ENCODE results near the gene DIP2C. TPM values are rescaled to one million over a fixed set of nuclear protein-coding genes. Genes with fewer than 3 reads are reported as not detected.
A peak's percentile ranks its signal among the peaks of the same experiment; 100 is the strongest.
"Not testable (repeated sequence)": the region's sequence is repeated elsewhere in the genome, so short reads cannot be mapped to it uniquely, and the experiment has no call there.

DIP2C gene
- polyA plus RNA-seq, 4 donors: 3.1 to 13.3 (median 4.7) TPM

DNA sequence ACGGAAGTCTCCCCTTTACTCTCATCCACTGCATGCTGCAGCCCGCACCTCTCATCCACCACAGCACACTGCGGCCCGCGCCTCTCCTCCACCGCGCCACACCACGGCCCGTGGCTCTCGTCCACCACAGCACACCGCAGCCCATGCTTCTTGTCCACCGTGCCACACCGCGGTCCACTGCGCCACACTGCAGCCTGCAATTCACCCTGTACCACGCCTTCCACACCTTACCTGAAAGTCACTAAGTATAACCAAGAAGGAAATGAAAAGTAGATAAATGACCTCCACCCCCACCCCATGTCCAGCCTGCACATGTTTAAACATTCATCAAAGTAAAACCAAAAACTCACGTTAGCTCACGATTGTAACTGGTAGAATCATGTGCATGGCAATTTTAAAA is 176.1 kb downstream of the DIP2C start:
- FAIRE-seq: no peak
- Histone ChIP-seq H3K4me1 (ENCODE audit: control insufficient read depth in 3 of 3, insufficient read depth in 2 of 3, low read depth in 1 of 3, low read length in 2 of 3) (peaks cover 0 to 3% (median 0%) of the 10 kb centered on the region in 3 donors), H3K27me3 (ENCODE audit: control insufficient read depth in 3 of 3, insufficient read depth in 3 of 3, low read length in 3 of 3) (no peaks in the 10 kb centered on the region), H3K9me3 (ENCODE audit: control insufficient read depth in 2 of 2, insufficient read depth in 1 of 2, low read depth in 1 of 2, low read length in 1 of 2) (no peaks in the 10 kb centered on the region), H3K27ac (ENCODE audit: low read depth in 1 of 3, low read length in 2 of 3) (peak overlapping the region in 1 of 3 donors; percentile 41), H3K4me3 (ENCODE audit: low read depth in 1 of 3, low read length in 3 of 3) (peak overlapping the region in 1 of 3 donors; percentile 6), H3K36me3 (ENCODE audit: control insufficient read depth in 3 of 3, insufficient read depth in 2 of 3, low read depth in 1 of 3, low read length in 3 of 3) (peaks cover 0 to 29% (median 0%) of the 10 kb centered on the region in 3 donors)
- 11 to 67% (median 28%) methylated on average over 18 of the region's 18 CpGs for WGBS, 3 donors
- peak; percentile 30 to 83 for DNase-seq

DNA sequence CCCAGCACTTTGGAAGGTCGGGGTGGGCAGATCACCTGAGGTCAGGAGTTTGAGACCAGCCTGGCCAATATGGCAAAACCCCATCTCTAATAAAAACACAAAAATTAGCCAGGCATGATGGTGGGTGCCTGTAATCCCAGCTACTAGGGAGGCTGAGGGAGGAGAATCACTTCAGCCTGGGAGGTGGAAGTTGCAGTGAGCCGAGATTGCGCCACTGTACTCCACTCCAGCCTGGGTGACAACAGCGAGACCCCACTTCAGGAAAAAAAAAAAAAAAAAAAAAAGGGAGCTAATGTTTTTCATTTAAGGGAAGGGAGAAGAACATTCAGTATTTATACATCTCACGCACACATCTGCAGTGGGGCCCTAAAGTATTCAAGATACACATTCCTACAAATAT is 176.8 kb downstream of the DIP2C start:
- DNase-seq; H3K27ac ChIP-seq (ENCODE audit: low read depth in 1 of 3, low read length in 2 of 3); H3K4me1 ChIP-seq (ENCODE audit: control insufficient read depth in 3 of 3, insufficient read depth in 2 of 3, low read depth in 1 of 3, low read length in 2 of 3): not testable (repeated sequence)

DNA sequence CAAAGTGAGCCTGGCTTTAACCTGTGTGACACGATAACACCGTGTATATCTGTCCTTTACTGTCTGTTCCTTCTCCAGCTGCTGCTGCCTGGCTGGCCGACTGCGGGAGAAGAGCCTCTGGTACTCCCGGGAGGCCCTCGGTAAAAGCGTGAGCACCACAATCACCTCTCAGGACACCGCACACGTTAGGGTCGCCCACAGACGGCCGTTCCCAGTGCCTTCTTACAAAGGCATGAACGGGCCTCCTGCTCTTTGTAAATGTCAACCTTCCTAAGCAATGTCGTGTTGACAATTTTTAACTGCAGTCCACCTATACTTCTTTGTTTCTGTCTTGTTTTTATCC is 177.6 kb downstream of the DIP2C start:
- peaks cover 0 to 3% (median 0%) of the 10 kb centered on the region in 3 donors for H3K4me1 ChIP-seq (ENCODE audit: control insufficient read depth in 3 of 3, insufficient read depth in 2 of 3, low read depth in 1 of 3, low read length in 2 of 3)
- no peaks in the 10 kb centered on the region for H3K9me3 ChIP-seq (ENCODE audit: control insufficient read depth in 2 of 2, insufficient read depth in 1 of 2, low read depth in 1 of 2, low read length in 1 of 2)
- H3K27ac ChIP-seq (ENCODE audit: low read depth in 1 of 3, low read length in 2 of 3): no peak overlapping the region
- no peaks in the 10 kb centered on the region for H3K27me3 ChIP-seq (ENCODE audit: control insufficient read depth in 3 of 3, insufficient read depth in 3 of 3, low read length in 3 of 3)
- 82 to 85% (median 82%) methylated on average over 14 of the region's 14 CpGs for WGBS, 3 donors
- H3K36me3 ChIP-seq (ENCODE audit: control insufficient read depth in 3 of 3, insufficient read depth in 2 of 3, low read depth in 1 of 3, low read length in 3 of 3): peaks cover 0 to 39% (median 0%) of the 10 kb centered on the region in 3 donors
- DNase-seq: no peak
- FAIRE-seq: no peak
- H3K4me3 ChIP-seq (ENCODE audit: low read depth in 1 of 3, low read length in 3 of 3): no peak overlapping the region

More for the DNA sequence above, 176.8 kb downstream of the DIP2C start:
- peaks cover 0 to 31% (median 0%) of the 10 kb centered on the region in 3 donors for H3K36me3 ChIP-seq (ENCODE audit: control insufficient read depth in 3 of 3, insufficient read depth in 2 of 3, low read depth in 1 of 3, low read length in 3 of 3)
- H3K9me3 ChIP-seq (ENCODE audit: control insufficient read depth in 2 of 2, insufficient read depth in 1 of 2, low read depth in 1 of 2, low read length in 1 of 2); FAIRE-seq; H3K4me3 ChIP-seq (ENCODE audit: low read depth in 1 of 3, low read length in 3 of 3); H3K27me3 ChIP-seq (ENCODE audit: control insufficient read depth in 3 of 3, insufficient read depth in 3 of 3, low read length in 3 of 3): not testable (repeated sequence)
- 79 to 89% (median 89%) methylated on average over 5 of the region's 5 CpGs for WGBS, 3 donors

DNA sequence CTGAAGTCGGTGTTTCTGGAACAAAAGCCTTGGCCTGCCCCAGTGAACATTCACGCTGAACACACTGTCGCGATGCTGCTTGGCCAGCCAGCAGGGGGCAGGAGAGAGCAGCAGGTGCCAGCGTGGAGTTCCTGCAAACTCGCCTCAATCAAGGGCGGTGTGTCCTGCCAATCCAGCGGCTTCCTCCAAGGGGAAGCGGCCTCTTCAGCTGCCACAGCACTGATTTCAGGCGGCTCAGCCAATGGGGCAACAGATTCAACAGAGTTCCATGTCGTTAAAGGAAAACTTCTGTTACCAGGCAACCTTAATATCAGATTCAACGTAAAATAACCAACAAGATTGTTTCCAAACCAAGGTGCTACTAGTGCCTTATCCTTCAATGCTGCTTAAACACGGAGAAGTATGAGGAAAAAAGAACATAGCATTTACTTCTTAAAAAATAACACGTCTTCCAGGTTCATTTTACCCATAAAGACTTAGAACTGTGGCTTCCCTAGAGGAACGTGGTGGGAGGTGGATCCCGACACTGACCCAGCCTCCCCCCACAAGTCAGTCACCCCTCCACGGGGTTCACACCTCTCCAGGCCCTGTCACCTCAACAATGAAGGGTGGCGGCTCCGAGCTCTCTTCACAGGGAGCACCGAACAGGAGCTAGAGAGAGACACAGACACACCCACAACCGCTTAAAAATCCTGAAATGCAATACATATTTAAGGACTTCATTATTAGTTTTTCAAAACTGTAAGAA is 178.2 kb downstream of the DIP2C start:
- WGBS, 3 donors: 17 to 26% (median 19%) methylated on average over 21 of the region's 21 CpGs

DNA sequence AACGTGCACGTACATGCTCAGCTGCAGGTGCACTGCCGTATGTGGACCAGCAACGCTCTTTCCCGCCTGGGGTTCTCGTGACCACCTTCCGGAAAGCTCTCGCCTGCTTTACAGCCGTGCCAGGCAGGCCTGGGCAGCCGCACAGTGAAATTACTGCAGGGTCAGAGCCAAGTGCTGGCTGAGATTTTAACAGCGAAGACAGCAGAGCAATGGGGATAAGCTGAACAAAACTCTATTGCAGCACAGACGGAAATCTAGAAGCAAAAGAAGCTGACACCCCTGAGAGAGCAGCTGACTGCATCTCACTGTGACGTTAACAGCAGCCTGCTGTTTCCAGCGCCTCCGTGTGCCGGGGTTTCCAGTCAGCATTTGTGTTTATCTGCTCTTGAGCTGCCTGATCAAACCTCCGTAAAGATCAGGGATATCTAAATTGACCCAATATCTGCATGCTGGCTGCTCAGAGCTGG is 179.0 kb downstream of the DIP2C start:
- no peak overlapping the region for H3K4me3 ChIP-seq (ENCODE audit: low read depth in 1 of 3, low read length in 3 of 3)
- DNase-seq: no peak
- no peak for FAIRE-seq
- no peaks in the 10 kb centered on the region for H3K9me3 ChIP-seq (ENCODE audit: control insufficient read depth in 2 of 2, insufficient read depth in 1 of 2, low read depth in 1 of 2, low read length in 1 of 2)
- no peaks in the 10 kb centered on the region for H3K27me3 ChIP-seq (ENCODE audit: control insufficient read depth in 3 of 3, insufficient read depth in 3 of 3, low read length in 3 of 3)
- peaks cover 0 to 45% (median 0%) of the 10 kb centered on the region in 3 donors for H3K36me3 ChIP-seq (ENCODE audit: control insufficient read depth in 3 of 3, insufficient read depth in 2 of 3, low read depth in 1 of 3, low read length in 3 of 3)
- H3K4me1 ChIP-seq (ENCODE audit: control insufficient read depth in 3 of 3, insufficient read depth in 2 of 3, low read depth in 1 of 3, low read length in 2 of 3): peaks cover 0 to 3% (median 0%) of the 10 kb centered on the region in 3 donors
- no peak overlapping the region for H3K27ac ChIP-seq (ENCODE audit: low read depth in 1 of 3, low read length in 2 of 3)
- 81 to 87% (median 85%) methylated on average over 17 of the region's 17 CpGs for WGBS, 3 donors

More for the DNA sequence above, 178.2 kb downstream of the DIP2C start:
- H3K9me3 ChIP-seq (ENCODE audit: control insufficient read depth in 2 of 2, insufficient read depth in 1 of 2, low read depth in 1 of 2, low read length in 1 of 2): no peaks in the 10 kb centered on the region
- DNase-seq: peak; percentile 94 to 95
- H3K27me3 ChIP-seq (ENCODE audit: control insufficient read depth in 3 of 3, insufficient read depth in 3 of 3, low read length in 3 of 3): no peaks in the 10 kb centered on the region
- H3K36me3 ChIP-seq (ENCODE audit: control insufficient read depth in 3 of 3, insufficient read depth in 2 of 3, low read depth in 1 of 3, low read length in 3 of 3): peaks cover 0 to 44% (median 0%) of the 10 kb centered on the region in 3 donors
- FAIRE-seq: peak; percentile 15
- peak overlapping the region in 1 of 3 donors; percentile 28 for H3K27ac ChIP-seq (ENCODE audit: low read depth in 1 of 3, low read length in 2 of 3)
- peaks cover 0 to 3% (median 0%) of the 10 kb centered on the region in 3 donors for H3K4me1 ChIP-seq (ENCODE audit: control insufficient read depth in 3 of 3, insufficient read depth in 2 of 3, low read depth in 1 of 3, low read length in 2 of 3)
- H3K4me3 ChIP-seq (ENCODE audit: low read depth in 1 of 3, low read length in 3 of 3): no peak overlapping the region

DNA sequence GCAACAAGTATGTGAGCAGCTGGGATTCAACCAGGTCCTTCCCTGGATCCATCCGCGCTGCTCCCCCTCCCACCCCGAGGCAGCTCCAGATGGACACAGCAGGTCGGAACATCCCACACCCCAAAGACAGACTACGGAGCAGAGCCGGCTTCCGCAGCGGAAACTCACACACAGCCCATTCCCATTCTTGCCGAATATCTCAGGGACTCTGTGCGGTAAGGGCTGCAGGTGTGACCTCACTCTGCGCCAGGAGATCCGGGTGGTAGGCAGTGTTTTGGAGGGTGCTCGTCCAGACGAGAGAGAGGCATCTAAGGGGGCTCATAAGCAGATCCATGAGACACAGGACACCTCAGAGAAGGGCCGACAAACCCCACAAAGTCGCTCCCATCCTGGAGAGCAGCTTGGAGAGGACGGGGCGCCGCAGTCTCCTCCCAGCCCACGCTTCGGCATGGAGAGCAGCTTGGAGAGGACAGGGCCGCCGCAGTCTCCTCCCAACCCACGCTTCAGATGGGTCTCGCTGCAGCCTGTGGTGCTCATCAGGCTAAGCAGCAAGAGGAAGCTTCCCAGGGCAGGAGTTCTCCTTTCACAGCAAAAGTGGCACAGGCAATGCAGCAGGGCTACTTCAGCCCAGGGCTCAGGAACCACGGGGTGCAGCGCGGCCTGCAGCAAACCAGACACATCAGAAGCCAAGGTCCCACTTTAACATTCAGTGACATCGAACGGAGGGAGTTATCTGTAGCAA is 179.9 kb downstream of the DIP2C start:
- Histone ChIP-seq H3K27me3 (ENCODE audit: control insufficient read depth in 3 of 3, insufficient read depth in 3 of 3, low read length in 3 of 3) (no peaks in the 10 kb centered on the region), H3K27ac (ENCODE audit: low read depth in 1 of 3, low read length in 2 of 3) (no peak overlapping the region), H3K9me3 (ENCODE audit: control insufficient read depth in 2 of 2, insufficient read depth in 1 of 2, low read depth in 1 of 2, low read length in 1 of 2) (no peaks in the 10 kb centered on the region), H3K36me3 (ENCODE audit: control insufficient read depth in 3 of 3, insufficient read depth in 2 of 3, low read depth in 1 of 3, low read length in 3 of 3) (peaks cover 0 to 49% (median 0%) of the 10 kb centered on the region in 3 donors), H3K4me1 (ENCODE audit: control insufficient read depth in 3 of 3, insufficient read depth in 2 of 3, low read depth in 1 of 3, low read length in 2 of 3) (peaks cover 0 to 3% (median 0%) of the 10 kb centered on the region in 3 donors), H3K4me3 (ENCODE audit: low read depth in 1 of 3, low read length in 3 of 3) (no peak overlapping the region)
- no peak for FAIRE-seq
- no peak for DNase-seq
- 87 to 96% (median 89%) methylated on average over 30 of the region's 30 CpGs for WGBS, 3 donors

DNA sequence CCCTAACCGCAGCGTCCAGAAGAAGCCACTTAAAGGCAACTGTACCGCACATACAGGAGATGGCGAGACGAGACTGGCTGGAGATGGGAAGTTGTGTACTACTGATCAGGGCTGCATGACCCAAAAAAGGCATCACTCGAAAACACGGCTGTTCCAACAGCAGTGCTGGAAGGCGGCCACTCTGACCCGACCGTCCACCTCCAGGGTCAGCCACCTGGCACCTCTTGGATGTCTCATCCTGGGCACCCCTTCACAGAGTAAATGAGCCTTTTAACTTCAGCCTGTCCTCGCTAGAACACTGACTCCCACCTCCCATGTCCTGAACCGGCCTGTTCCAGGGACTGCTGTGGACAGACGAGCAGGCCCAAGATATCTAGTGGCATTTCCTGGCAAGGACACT is 180.7 kb downstream of the DIP2C start:
- Histone ChIP-seq H3K4me1 (ENCODE audit: control insufficient read depth in 3 of 3, insufficient read depth in 2 of 3, low read depth in 1 of 3, low read length in 2 of 3) (peaks cover 0 to 3% (median 0%) of the 10 kb centered on the region in 3 donors), H3K9me3 (ENCODE audit: control insufficient read depth in 2 of 2, insufficient read depth in 1 of 2, low read depth in 1 of 2, low read length in 1 of 2) (no peaks in the 10 kb centered on the region), H3K36me3 (ENCODE audit: control insufficient read depth in 3 of 3, insufficient read depth in 2 of 3, low read depth in 1 of 3, low read length in 3 of 3) (peaks cover 0 to 47% (median 0%) of the 10 kb centered on the region in 3 donors), H3K27me3 (ENCODE audit: control insufficient read depth in 3 of 3, insufficient read depth in 3 of 3, low read length in 3 of 3) (no peaks in the 10 kb centered on the region), H3K27ac (ENCODE audit: low read depth in 1 of 3, low read length in 2 of 3) (no peak overlapping the region), H3K4me3 (ENCODE audit: low read depth in 1 of 3, low read length in 3 of 3) (no peak overlapping the region)
- WGBS, 3 donors: 90 to 97% (median 91%) methylated on average over 13 of the region's 13 CpGs
- DNase-seq: no peak
- no peak for FAIRE-seq

DNA sequence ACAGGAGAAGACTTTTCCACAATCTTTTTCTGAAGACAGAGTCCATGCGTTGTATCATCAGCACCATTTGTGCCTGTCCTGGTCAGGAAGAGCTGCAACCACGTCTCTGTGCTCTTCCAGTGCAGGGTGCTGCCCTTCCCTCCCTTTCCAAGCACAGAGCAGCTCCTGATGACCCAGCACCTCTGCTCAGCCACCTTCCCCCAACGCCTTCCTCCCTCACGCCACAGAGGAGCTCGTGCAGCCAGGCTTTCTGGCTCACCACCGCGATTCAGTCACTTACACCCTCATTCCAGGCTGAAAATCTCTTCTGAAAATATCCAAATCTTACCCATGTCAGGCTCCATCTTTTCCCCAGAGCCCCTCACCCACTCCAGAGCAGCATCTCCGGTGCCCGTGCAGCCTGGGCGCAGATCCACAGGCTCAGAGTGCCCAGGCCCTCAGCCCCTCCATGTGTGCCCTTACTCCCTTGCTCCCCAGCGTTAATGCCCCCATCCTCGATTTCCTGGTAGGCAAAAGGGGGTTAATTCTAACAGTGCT is 181.5 kb downstream of the DIP2C start:
- Histone ChIP-seq H3K27ac (ENCODE audit: low read depth in 1 of 3, low read length in 2 of 3) (no peak overlapping the region), H3K9me3 (ENCODE audit: control insufficient read depth in 2 of 2, insufficient read depth in 1 of 2, low read depth in 1 of 2, low read length in 1 of 2) (peaks cover 0 to under 1% of the 10 kb centered on the region in 2 donors), H3K27me3 (ENCODE audit: control insufficient read depth in 3 of 3, insufficient read depth in 3 of 3, low read length in 3 of 3) (no peaks in the 10 kb centered on the region), H3K36me3 (ENCODE audit: control insufficient read depth in 3 of 3, insufficient read depth in 2 of 3, low read depth in 1 of 3, low read length in 3 of 3) (peaks cover 0 to 45% (median 0%) of the 10 kb centered on the region in 3 donors), H3K4me1 (ENCODE audit: control insufficient read depth in 3 of 3, insufficient read depth in 2 of 3, low read depth in 1 of 3, low read length in 2 of 3) (peaks cover 0 to 3% (median 0%) of the 10 kb centered on the region in 3 donors), H3K4me3 (ENCODE audit: low read depth in 1 of 3, low read length in 3 of 3) (no peak overlapping the region)
- 84 to 88% (median 88%) methylated on average over 12 of the region's 12 CpGs for WGBS, 3 donors
- DNase-seq: no peak
- FAIRE-seq: no peak

All from small intestine (tissue), 7 donors.